Measurements from ENCODE around the gene XRCC6. TPM values are rescaled to one million over a fixed set of nuclear protein-coding genes. Genes with fewer than 3 reads are reported as not detected.
"Not testable (repeated sequence)": the region's sequence is repeated elsewhere in the genome, so short reads cannot be mapped to it uniquely, and the experiment has no call there.

The XRCC6 gene
- total RNA-seq, 2 experiments from 2014 or later, result 470 to 479 TPM

DNA sequence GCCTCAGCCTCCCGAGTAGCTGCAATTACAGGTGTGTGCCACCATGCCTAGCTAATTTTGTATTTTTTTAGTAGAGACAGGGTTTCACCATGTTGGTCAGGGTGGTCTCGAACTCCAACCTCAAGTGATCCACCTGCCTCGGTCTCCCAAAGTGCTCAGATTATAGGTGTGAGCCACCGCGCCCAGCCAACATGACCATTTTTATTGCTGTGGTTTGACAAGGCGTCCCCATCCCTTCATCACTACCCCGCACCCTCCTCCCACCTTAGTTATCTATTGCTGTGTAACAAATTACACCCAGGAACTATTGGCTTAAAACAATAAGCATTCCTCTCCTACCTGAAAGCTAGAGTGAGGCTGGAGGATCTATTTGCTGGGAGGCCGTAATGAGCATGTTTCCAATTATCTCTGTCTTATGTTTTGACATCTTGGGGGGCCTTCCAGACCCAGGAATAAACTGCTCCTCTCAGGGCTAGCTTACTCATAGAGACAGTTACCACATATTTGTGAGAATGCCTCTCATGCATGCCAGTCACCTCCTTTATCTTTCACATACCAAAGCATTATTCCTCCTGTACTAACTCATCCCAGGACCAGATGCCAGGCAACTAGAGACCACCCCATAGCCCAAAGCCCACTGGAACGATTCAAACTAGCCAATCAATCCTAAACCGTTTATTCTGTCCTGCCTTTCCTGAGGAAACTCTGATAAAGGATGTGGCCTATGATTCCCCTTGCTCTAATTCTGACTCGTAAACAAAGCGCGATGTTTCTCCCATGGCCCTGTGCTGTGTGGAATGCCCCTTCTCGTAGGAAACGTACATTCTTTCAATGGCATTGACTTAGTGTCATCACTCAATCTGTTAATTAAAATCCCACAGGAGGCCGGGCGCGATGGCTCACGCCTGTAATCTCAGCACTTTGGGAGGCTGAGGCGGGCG is 48.1 kb downstream of the XRCC6 start:
- ChIA-PET CTCF (interaction anchor here (0.6 to 0.7 kb wide), 3 partner anchors 20 to 1168 kb away, joined by 3 to 6 read pairs (median 4); no protein-coding TSS in a partner anchor), POLR2A (no interaction called here)

DNA sequence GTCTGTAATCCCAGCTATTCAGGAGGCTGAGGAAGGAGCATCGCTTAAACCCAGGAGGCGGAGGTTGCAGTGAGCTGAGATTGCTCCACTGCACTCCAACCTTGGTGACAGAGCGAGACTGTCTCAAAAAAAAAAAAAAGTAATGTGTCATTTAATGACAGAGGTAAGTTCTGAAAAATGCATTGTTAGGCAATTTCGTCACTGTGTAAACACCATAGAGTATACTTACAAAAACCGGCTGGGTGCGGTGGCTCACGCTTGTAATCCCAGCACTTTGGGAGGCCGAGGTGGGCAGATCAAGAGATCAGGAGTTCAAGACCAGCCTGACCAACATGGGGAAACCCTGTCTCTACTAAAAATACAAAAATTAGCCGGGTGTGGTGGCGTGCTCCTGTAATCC is 51.0 kb downstream of the XRCC6 start:
- CTCF ChIA-PET, result interaction anchor here (1.8 kb wide), 1 partner anchor 8 kb away, joined by 8 read pairs; no protein-coding TSS in a partner anchor
- POLR2A ChIA-PET, result not testable (repeated sequence)

DNA sequence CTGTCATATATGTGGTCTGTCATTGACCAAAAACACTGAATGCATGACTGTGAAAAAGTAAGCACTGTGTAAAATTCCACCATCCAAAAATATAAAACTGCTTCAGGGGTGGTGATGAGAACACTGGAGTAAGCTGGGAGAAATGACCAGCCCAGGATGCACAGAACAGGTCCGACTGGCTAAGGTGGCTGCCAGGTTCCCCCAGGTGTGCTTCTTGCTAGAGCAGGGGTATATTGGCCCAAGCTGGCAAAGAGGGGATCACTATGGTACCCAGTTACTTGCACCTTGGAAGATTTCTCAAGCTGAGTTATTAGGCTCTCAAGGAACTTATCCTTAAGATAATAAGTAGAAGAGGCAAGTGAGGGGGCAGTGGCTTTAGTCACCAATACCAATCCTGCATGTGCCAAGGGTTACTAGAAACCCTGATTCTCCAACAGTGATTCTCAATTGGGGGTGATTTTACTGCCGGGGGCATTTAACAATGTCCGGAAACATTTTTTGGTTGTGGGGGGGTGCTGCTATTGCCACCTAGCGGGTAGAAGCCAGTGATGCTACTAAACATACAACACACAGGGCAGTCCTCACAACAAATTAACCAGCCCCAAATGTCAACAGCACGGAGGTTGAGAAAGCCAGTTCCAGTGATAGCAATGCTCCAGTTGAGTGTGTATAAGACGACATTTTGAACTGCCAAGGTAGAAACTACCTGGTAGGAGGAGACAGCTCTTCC is 51.9 kb downstream of the XRCC6 start:
- POLR2A ChIA-PET, result no interaction called here
- CTCF ChIA-PET, result interaction anchor here (0.7 to 1.3 kb wide), 4 partner anchors 9 to 24 kb away, joined by 3 to 4 read pairs (median 4); partner anchors contain the start of gene SNU13

DNA sequence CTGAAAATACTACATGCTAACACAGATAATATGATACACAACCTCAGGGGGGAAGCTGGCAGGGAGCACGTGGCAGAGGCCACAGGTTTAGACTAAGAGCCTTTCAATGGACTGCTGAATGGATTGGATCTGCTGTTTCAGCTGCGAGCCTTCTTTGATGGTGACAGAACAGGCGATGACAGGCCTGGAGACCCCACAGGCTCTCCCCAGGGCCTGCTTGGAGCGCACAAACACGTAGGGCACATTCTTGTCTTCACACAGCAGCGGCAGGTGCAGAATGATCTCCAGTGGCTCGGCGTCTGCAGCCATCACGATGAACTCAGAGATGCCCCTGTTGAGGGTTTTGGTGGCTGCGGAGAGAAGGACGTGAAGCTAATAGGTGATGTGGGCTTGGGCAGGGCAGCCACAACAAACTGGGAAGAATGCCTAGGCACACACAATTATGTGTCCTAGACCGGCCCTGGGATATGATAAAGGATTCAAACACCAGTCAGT is 53.8 kb downstream of the XRCC6 start:
- ChIA-PET POLR2A (no interaction called here), CTCF (interaction anchor here (1.9 to 2.0 kb wide), 2 partner anchors 8 to 10 kb away, joined by 6 to 7 read pairs; no protein-coding TSS in a partner anchor)

DNA sequence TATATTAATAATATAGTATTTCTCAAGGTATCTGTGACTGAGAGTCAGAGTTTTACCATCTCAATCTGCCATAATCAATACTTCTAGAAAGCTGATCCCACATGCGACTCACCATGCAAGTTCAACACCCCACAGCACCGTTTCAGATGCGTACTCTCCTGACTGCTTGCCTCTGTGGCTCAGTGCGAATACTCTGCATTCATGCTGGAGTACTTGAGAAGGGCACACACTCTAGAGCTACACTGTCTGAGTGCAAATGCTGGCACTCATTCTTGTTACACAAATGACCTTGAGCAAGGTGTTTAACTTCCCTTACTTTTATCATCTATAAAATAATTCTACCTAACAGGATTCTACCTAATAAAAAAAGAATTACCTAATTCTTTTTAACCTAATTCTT is 55.0 kb downstream of the XRCC6 start:
- CTCF ChIA-PET, result interaction anchor here (1.3 to 1.9 kb wide), 2 partner anchors 10 to 21 kb away, joined by 3 to 6 read pairs; no protein-coding TSS in a partner anchor
- POLR2A ChIA-PET, result interaction anchor here (0.7 kb wide), 1 partner anchor 63 kb away, joined by 3 read pairs; no protein-coding TSS in a partner anchor

GRCh38 chr22:41681616-41682015 is 60.5 kb downstream of the XRCC6 start:
- ChIA-PET POLR2A (interaction anchor here (0.7 kb wide), 1 partner anchor 35 kb away, joined by 3 read pairs; no protein-coding TSS in a partner anchor), CTCF (interaction anchor here (2.9 kb wide), 1 partner anchor 15 kb away, joined by 7 read pairs; no protein-coding TSS in a partner anchor)

DNA sequence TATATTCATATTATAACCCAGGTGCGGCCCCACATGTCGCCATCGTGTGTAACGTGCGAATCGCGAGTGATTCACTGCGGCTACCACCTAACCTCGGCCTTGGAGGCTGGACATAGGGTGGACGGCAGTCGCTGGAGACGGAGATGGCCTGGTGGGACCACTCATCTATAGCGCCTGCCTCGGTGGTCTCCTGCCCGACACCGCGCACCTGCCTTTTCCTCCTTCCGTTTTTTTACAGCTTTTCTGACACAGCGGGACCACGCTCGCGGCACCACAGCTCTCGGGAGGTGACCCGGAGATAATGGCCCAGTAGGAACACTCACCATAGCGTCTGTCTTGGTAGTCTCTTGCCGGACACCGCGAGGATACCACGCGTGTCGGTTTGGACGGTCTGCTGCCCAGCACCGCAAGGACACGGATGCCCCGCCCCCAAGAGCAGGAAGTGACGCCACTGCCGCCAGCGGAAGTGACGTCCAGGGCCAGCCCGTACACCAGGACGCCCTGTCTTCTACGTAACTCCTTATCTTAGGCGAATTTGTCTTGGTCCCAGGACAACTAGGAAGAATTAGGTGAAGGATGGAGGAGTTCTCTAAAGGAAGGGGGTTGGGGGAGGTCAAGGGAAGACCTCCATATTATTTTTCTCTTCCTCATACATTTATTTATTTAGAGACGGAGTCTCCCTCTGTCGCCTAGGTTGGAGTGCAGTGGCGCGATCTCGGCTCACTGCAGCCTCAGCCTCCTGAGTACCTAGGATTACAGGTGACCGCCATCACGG is 61.1 kb downstream of the XRCC6 start:
- CTCF ChIA-PET, result interaction anchor here (2.9 kb wide), 1 partner anchor 15 kb away, joined by 7 read pairs; no protein-coding TSS in a partner anchor
- POLR2A ChIA-PET, result interaction anchor here (0.7 kb wide), 1 partner anchor 36 kb away, joined by 3 read pairs; no protein-coding TSS in a partner anchor

DNA sequence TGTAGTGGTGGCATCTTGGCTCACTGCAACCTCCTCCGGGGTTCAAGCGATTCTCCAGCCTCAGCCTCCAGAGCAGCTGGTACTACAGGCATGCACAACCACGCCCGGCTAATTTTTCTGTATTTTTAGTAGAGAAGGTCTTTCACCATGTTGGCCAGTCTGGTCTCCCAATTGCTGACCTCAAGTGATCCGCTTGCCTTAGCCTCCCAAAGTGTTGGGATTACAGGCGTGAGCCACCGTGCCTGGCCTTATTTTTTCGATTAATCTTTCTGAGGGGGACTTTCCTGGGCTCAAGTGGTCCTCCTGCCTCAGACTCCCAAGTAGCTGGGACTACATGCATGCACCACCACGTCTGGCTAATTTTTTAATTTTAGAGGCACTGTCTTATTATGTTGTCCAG is 62.0 kb downstream of the XRCC6 start:
- POLR2A ChIA-PET, result no interaction called here
- CTCF ChIA-PET, result interaction anchor here (1.1 to 2.9 kb wide), 2 partner anchors 14 to 16 kb away, joined by 3 to 7 read pairs; no protein-coding TSS in a partner anchor

- POLR2A ChIA-PET, result interaction anchor here (0.7 kb wide), 1 partner anchor 98 kb away, joined by 3 read pairs; no protein-coding TSS in a partner anchor
- CTCF ChIA-PET, result interaction anchor here (1.1 kb wide), 1 partner anchor 14 kb away, joined by 3 read pairs; no protein-coding TSS in a partner anchor
Measured at GRCh38 chr22:41683616-41684015, 62.5 kb downstream of the XRCC6 start.

DNA sequence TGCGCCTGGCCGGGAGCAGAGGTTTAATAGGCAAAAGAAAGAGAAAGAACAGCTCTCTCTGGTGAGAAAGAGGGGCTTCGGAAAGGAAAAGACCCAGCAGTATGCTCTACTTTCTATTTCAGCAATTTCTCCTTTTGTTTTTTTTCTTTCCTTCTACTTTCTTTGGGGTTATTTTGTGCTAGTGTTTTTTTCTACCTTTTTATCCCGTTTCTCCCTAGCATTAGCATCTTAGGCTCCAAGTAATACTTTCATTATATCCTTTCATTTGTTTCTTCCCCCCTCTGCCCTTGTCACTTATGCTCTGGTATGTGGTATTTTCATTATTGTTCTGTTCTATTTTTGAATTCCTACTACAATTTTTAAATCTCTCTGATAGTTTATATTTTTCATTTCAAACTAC is 63.1 kb downstream of the XRCC6 start:
- CTCF ChIA-PET, result interaction anchor here (1.1 kb wide), 2 partner anchors 10 to 13 kb away, joined by 3 to 7 read pairs; no protein-coding TSS in a partner anchor
- POLR2A ChIA-PET, result interaction anchor here (0.7 kb wide), 1 partner anchor 98 kb away, joined by 3 read pairs; no protein-coding TSS in a partner anchor

GRCh38 chr22:41686890-41687289 is 65.8 kb downstream of the XRCC6 start:
- POLR2A ChIA-PET, result interaction anchor here (1.9 kb wide), 1 partner anchor 176 kb away, joined by 5 read pairs; no protein-coding TSS in a partner anchor
- CTCF ChIA-PET, result interaction anchor here (2.5 kb wide), 1 partner anchor 10 kb away, joined by 13 read pairs; no protein-coding TSS in a partner anchor

- CTCF ChIA-PET, result interaction anchor here (1.0 to 2.5 kb wide), 3 partner anchors 9 to 253 kb away, joined by 3 to 13 read pairs (median 3); no protein-coding TSS in a partner anchor
- POLR2A ChIA-PET, result interaction anchor here (0.7 to 2.7 kb wide), 6 partner anchors 10 to 175 kb away, joined by 3 to 14 read pairs (median 4); partner anchors contain the start of genes DESI1 and XRCC6
Measured at GRCh38 chr22:41687901-41688364, 66.8 kb downstream of the XRCC6 start.

GRCh38 chr22:41688365-41689211 is 67.5 kb downstream of the XRCC6 start, which contains the start of gene SNU13:
Gene SNU13 (minus strand): TSS chr22:41688867. CDS start chr22:41688796, 71 bp downstream.
- CTCF ChIA-PET, result interaction anchor here (0.6 to 2.5 kb wide), 7 partner anchors 9 to 252 kb away, joined by 3 to 13 read pairs (median 4); partner anchors contain the start of genes CCDC134 and MEI1

DNA sequence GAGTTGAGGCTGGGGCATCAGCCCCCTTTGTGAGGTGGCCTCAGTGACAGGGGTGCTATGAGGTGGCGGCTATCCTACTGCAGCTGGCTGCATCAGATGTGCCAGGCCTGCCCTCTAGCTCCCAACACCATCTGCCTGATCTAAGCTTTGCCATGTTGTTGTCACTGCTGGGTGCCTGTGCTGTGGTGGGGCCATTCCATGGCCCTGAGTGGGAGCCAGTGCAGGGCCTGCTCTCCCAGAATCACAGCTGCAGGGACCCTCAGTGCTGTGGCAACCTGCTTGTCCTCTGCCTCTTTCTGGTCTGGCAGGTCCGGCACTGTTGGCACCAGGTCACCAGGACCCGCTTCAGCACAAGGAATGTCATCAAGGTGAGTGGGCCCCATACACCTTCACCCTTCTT is 69.4 kb downstream of the XRCC6 start:
- CTCF ChIA-PET, result interaction anchor here (1.4 kb wide), 1 partner anchor 24 kb away, joined by 3 read pairs; no protein-coding TSS in a partner anchor
- POLR2A ChIA-PET, result no interaction called here

More at GRCh38 chr22:41688365-41689211, 67.5 kb downstream of the XRCC6 start, which contains the start of gene SNU13:
- POLR2A ChIA-PET, result interaction anchor here (0.6 to 2.7 kb wide), 7 partner anchors 9 to 499 kb away, joined by 3 to 14 read pairs (median 4); partner anchors contain the start of genes DESI1 and XRCC6

DNA sequence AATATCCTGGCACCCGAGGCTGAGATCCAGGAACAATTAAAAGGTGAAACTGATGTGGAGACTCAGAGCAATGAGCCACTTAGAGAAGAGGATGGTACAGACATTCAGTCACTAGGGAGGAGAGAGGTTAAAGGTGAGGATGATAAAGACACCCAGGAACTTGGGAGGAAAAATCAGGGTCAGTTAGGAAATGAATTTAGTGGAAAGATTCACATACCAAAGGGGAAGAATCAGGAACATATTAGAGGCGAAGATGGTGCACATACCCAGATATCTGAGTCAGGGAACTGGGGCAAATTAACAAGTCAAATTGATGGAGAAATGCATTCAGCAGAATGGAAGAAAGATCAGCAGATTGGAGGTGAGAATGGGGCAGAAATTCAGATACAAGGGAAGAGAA is 74.1 kb downstream of the XRCC6 start:
- ChIA-PET POLR2A (no interaction called here), CTCF (no interaction called here)

GRCh38 chr22:41696703-41697102 is 75.6 kb downstream of the XRCC6 start:
- POLR2A ChIA-PET, result interaction anchor here (1.1 to 3.2 kb wide), 4 partner anchors 8 to 252 kb away, joined by 3 to 17 read pairs (median 9); partner anchors contain the start of genes CCDC134 and SNU13
- CTCF ChIA-PET, result interaction anchor here (0.7 to 2.7 kb wide), 27 partner anchors 8 to 276 kb away, joined by 3 to 16 read pairs (median 4); partner anchors contain the start of genes CCDC134, CENPM and SNU13
